GM21360 (cell line): Measurements from ENCODE around the gene NPHP4.

Experiments
- ATAC-seq: cut with Tn5 transposase; IDR thresholded peaks from one replicate; pipeline ENCODE4 v1.9.1; 2021; ENCODE audit warnings: mild to moderate bottlenecking, moderate library complexity; ENCODE audit not compliant: unreplicated experiment

NPHP4 gene

GRCh38 chr1:5883129-5884048, 108.8 kb downstream of the NPHP4 start:
- no peak for ATAC-seq

DNA sequence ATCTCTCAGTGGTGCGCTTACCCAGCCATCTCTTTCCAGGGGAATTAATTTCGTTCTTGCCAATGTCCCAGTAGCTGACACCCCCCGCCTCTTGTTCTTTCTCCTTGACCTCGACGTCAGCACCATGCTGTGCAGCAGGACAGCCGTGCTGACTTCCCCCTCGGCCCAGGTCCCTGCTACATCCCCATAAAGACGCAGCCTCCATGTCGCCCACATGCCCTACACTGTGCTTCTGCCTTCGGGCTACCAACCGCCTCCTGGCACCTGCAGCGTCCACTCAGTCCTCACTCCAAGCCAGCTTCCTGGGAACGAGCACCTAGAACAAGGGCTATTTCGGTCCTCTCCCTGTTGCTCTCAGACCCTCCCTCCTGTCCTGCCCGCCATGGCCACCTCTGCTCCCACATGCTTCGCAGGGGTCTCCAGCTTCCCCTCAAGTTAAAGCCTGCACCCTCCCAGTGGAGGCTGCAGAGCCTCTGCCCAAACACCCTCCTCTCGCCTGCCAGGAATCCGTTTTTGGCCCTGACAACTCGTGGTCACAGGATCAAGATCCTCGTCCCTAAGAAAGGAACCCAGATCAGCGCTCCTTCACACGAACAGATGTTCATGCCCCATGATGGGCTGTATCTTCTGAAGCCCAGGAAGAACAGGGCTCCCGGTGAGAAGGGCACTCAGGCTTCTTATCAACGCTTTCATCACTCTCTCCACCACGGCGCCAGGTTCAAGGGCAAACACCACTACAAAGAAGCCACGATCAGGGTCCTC, 109.7 kb downstream of the NPHP4 start:
- ATAC-seq = no peak

DNA sequence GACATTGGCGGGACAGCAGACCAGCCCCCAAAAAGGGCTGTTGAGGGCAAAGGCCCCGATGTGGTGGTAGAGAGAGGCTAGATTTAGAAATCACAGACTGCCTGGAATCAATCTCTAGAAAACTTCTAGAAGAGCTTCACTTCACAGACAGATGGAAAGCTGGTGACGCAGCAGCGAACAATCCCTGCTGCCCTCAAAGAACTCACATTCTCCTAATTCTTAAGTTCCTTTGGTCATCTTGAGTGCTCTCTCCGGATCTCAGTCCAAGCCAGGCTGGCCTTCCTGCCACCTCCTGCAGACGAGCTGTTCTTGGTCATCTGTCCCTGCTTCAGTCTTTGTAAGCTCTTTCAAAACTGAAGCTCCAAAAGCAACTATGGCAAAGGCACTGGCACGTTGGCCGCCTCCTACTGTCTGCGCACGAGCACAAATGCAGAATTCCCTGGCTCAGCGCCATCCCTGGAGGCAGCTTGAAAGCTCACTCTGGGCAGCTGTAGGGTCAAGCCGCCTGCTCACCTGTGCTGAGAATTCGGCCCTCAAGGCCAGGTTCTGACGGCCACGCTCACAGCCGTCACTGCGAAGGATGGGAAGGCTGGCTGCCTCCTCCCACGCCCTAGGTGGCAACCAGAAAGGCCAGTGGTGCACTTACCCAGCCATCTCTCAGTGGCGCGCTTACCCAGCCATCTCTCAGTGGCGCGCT, 110.6 kb downstream of the NPHP4 start:
- ATAC-seq = no peak

DNA sequence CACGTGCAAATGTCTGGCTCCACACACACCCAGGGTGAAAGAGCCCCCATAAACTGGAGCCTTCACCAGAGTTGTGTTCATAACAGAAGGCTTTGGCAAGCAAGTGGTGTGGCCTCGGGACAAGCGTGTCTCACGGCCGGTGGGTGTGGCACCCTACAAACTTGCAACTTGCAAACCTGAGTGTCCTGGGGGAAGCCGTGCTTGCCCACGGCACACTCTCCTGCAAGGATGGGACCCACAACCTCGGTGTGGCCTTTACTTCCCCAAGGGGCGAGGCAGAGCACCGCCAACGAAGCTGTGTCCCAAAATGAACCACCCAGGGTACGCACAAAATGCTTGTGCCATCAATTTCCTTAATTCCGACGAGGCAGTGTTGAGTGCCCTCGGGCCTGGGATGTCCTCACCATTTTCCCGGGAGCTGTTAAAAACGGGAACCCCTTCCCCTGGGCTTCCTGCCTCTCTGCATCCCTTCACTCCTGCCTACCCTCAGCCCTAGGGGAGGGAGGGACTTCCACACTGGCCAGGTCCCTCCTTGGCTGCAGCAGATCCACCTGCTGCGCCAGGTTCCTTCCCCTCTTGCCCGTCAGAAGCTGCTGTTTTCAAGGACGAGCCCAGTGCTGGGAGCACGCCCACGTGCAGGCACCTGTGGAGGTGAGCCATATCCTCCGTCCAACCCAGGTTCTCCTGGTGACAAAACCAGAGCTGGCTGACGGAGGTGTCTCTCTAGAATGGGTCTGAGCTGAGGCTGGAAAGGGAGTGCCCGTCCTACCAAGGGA, 111.4 kb downstream of the NPHP4 start:
- no peak for ATAC-seq

- no peak for ATAC-seq
Observed at GRCh38 chr1:5879421-5879820, 112.8 kb downstream of the NPHP4 start.

DNA sequence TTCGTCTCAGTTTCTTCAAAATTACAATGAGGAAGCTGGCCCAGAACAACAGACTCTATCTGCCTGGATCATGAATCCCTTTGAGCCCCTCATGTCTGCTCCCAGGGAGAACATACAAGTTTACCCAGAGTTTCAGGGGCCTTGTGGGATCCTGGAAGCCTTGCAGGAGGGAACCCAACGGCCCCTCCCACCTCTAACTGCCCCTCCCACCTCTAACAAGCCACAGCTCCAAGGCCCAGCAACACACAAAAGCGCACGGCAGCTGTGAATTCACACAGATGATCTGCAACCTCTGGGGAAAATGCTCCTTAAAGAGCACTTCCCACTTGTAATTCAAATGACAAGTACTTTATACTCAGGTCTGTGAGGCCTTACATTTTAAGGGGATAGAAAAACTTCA, 113.3 kb downstream of the NPHP4 start:
- ATAC-seq = no peak

DNA sequence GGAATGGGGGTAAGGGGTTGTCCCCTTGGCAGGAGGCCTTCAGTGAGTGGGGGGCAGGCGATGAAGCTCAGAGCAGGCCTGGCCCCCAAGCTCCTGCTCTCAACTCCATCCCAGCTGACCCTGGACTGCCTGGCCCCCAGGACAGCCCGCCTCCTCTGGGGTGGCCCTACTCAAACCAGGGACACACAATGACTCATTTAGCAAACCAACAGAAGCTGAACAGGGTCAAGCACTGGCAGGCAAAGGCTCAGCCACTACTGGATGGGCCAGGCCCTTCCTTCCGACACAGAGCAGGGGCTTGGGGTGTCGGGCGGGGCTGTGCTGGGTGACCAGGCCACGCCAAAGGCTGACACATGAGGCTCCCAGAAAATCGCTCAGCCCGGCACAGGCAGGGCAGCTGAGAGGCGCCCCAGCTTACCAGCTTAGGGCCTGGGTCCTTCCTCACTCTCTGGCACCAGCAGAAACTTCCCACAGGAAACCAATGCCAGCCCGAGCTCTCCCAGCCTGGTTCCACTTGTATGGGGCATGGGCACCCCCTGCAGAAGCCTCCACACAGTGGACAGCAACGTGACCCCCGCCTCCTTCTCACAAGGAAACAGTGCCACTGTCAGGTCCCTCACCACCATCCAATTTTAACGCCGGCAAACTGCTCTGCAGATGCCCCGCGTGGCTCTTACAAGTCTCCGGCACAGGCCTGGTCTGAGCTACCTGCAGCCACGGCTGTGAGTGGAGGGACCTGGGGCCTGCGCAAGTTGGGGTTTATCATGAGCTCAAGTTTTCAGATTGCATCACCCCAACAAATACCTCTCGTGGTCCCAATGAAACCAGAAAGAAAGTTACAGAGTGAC, 114.3 kb downstream of the NPHP4 start:
- ATAC-seq = no peak

GRCh38 chr1:5877001-5877400, 115.2 kb downstream of the NPHP4 start:
- ATAC-seq = no peak

DNA sequence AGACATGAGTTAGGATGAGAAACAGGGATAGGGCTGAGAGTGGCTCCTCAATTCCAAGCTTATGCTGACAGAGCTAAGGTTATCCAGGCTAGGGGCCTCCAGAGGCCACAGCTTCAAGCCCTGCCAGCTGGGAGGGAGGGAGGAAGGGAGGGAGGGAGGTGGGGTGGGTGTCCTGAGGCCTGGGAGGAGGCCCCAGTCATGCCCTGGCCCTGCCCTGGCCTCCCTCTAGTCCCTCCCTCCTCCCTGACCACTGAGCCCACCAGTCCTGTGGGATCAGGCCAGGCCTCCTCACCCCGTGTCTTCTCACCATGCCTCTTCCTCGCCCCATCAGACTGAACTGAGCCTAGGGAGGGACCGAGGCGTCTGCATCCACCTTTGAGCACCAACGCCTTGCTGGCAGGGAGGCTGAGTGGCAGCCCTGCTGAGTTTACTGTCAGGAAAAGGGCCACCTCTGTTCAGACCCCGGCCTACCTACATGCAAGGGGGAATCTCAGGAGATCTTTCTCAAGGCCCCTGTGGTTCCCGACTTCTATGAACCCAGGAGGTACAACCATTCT, 116.1 kb downstream of the NPHP4 start:
- no peak for ATAC-seq

DNA sequence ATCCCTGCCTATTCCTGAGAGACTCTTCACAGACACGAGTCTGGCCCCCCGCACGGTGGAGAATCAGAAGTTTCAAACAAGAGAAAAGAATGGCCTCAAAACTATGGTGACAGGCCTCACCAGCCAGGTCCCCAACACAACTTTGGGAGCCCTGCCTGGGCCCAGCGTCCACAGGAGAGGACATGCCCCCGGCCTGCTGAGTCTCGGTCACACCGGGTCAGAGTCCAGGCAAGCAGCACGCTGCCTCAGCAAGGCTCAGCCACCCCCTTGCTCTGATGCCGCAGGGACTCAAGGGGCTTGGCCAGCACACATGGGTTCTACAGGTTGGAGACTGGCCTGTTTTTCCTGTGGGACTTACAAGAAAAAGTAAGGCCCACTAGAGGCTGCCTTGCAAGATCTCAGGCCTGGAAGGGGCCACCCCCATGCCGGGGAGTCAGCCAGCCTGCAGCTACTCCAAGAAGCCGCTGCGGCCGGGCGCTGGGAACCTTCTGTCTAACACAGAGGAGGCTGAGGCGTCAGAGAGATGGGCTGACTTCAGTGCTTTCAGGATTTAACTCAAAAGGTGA, 116.8 kb downstream of the NPHP4 start:
- no peak for ATAC-seq

DNA sequence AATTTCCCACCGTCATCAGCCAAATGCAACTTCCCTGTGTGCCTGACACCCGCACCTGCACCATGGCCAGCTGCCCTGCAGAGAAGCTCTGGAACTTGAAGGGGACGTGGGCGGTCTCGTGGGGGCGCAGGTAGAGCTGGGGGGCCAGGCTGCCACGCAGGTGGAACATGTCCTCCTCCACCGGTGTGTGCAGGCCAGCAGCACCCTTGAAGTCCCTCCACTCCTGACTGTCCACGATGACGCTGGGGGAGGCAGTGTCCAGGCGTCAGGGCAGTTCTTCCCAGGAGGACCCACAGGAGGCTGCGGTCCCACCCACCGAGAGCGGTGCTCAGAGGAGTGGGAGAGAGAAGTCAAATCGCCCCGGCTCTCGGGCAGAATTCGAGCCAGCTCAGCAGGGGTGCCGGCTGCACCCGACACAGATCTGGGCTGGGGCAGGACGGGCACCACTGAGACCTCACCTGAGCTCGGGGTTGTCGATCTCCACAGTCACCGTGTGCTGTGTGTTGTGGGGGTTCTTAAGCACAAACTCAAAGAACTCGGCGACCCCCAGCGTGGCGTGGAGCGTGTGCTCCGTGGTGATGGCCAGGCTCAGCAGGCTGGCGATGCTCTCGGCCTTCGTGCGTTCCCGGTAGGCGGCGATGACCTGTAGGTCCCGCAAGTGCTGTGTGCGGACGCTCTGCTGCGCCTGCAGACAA, 117.7 kb downstream of the NPHP4 start:
- ATAC-seq = no peak

DNA sequence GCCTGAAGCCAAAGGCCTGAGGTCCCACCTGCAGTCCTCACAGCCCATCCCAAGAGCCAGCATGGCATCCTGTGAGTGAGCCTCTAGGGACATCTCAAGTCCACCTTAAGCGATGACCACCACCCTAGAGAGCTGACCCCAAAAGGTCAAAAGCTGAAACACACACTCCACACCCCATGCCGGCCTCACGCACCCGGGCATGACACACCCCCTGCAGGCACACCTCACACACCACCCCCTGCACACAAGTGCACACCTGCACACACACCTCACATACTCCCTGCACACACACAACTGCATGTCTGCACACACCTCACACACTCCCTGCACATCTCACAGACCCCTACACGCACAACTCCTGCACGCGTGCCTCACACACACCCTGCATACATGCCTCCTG, 118.7 kb downstream of the NPHP4 start:
- no peak for ATAC-seq

DNA sequence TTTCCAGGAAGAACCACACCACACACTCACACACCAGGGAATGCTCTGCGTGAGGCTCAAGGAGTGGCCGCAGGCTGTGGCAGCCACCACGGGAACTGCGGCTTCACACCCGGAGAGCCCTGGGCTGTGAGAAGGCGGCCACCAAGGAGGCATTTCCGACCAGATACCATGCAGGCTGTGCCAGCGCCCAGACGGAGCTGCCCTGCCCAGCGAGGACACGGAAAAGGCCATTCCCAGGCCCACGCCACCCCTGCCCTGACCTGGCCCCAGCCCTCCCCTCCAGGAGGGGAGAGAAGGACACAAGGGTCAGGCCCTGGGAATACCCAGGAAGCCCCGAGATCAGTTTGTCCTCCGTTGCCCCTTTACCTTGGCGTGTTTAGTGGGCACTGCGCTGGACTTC, 119.3 kb downstream of the NPHP4 start:
- ATAC-seq = no peak

DNA sequence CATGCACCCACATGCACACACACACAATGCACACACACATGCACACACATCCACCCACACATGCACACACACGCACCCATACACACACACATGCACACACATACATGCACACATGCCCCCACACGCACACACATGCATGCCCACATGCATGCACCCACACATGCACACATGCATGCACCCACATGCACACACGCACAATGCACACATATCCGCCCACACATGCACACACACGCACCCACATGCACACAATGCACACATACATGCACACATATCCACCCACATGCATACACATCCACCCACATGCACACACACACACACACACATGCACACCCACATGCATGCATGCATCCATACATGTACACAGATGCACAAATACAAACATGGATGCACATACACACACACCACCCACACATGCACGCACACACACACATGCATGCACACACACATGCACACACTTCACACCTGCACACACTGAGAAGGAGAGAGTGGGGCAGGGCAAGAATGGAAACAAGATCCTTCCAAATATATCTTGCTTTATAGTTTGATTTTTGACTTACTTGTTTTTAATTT, 123.2 kb downstream of the NPHP4 start:
- ATAC-seq = no peak

GRCh38 chr1:5865774-5866173, 126.5 kb downstream of the NPHP4 start:
- no peak for ATAC-seq

- ATAC-seq = no peak
Observed at GRCh38 chr1:5865056-5865455, 127.2 kb downstream of the NPHP4 start.

DNA sequence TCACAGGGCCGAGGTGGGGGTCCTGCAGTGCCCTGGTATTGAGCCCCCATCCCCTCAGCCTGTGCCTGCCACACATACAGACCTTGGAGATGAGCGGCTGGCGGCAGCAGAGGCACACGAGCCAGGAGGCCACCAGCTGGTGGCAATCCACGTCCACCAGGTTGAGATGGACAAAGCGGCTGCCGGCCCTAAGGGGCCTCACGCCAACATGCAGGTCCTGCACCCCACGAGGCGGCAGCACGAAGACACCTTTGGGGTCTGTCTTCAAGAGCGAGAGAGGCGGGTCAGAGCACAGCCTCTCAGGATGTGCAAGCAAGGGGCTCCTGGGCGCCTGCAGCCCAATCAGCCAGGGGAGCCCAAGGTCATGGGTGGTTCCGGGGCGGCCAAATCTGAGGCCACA, 128.0 kb downstream of the NPHP4 start:
- no peak for ATAC-seq

DNA sequence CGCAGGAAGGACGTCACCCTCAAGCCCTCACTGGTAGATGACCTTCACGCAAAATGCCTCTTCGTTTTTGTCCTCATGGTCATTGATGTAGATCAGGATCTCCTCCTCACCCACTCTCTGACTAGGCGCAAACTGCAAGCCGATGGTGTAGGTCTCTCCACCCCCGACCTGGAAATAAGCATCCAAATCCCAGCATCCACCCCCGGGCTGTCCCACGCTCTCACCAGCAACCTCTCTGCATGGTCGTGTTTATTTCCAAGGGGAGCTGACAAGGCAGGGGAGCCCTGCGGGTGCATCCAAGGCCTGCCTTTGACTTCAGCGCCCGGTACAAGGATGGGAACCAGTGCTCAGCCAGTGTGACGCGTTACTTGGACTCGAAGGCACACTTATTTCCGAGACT, 129.0 kb downstream of the NPHP4 start:
- no peak for ATAC-seq
